ENCODE measurements around the gene SERTM1. TPM values are rescaled to one million over a fixed set of nuclear protein-coding genes. Genes with fewer than 3 reads are reported as not detected.

Gene SERTM1
- total RNA-seq, 1 experiment from 2014 or later, result 0.24 TPM

DNA sequence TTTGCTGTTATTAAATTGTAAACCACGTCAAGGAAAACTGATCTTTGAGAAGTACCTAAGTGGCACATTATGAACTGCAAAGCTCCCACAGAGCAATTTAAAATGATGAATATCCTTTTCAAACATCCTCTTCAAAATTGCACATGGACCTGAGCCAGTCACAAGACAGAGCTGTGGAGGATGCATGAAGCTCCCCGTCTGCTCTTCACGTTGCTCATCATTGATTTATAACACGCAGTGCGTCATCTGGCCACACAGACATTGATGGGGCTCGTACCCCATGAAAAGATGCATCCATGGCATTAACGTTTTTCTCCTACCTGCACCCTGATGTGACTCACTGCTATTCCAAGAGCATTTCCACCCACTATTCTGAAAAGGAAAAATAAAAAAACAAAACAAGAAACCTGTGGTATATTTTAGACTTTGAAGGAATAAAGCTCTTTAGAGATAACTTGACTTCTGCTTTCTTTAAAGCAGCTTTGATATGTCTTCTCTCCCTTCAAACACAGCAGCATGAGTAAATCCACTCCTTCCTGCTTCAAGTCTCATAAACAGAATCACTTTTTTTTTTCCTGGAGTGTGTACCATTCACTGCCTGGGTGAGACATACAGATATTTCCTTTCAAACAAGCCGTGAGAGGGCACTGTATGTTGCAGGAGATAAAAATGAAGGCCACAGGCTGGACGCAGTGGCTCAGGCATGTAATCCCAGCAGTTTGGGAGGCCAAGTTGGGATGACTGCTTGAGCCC, 7.2 kb upstream of the SERTM1 start:
- H3K23ac ChIP-seq (ENCODE audit: insufficient read length, low read depth, low read length), result no peak overlapping the region
- H3K27me3 ChIP-seq (ENCODE audit: insufficient read depth, low read length), result no peaks in the 10 kb centered on the region
- H4K91ac ChIP-seq (ENCODE audit: insufficient read length, low read depth, low read length), result no peak overlapping the region
- H3K4ac ChIP-seq (ENCODE audit: low read depth, low read length), result no peak overlapping the region
- H3K23me2 ChIP-seq (ENCODE audit: insufficient read length, low read depth, low read length, poor library complexity, severe bottlenecking), result no peaks in the 10 kb centered on the region
- no peak overlapping the region for H3K14ac ChIP-seq (ENCODE audit: insufficient read depth, low read length)
- no peaks in the 10 kb centered on the region for H4K20me1 ChIP-seq (ENCODE audit: control insufficient read depth, insufficient read depth, insufficient read length)
- H3K4me2 ChIP-seq (ENCODE audit: insufficient read depth, insufficient read length, low read length), result no peak overlapping the region
- H3K27ac Mint-ChIP-seq, result no peak overlapping the region
- H2BK15ac ChIP-seq (ENCODE audit: low read depth, low read length), result no peak overlapping the region
- no peak overlapping the region for H4K5ac ChIP-seq (ENCODE audit: insufficient read length, low read depth, low read length)
- H3K27me3 Mint-ChIP-seq (ENCODE audit: low read depth), result peaks cover 12% of the 10 kb centered on the region
- H2BK20ac ChIP-seq (ENCODE audit: low read depth, low read length, poor library complexity, severe bottlenecking), result no peak overlapping the region
- H2BK5ac ChIP-seq (ENCODE audit: insufficient read length, low read length), result no peak overlapping the region
- H3K18ac ChIP-seq (ENCODE audit: insufficient read length, low read depth, low read length), result no peak overlapping the region
- no peak overlapping the region for H2BK12ac ChIP-seq (ENCODE audit: insufficient read length, low read depth, low read length)
- H2BK120ac ChIP-seq (ENCODE audit: low read depth, low read length, poor library complexity, severe bottlenecking), result no peak overlapping the region
- no peak overlapping the region for H2AK5ac ChIP-seq (ENCODE audit: insufficient read length, low read length)
- H3K36me3 Mint-ChIP-seq (ENCODE audit: insufficient read depth in 1 of 3, low read depth in 3 of 3), result no peaks in the 10 kb centered on the region
- no peak overlapping the region for H4K8ac ChIP-seq (replicated peaks; ENCODE audit: insufficient read length, low read depth, low read length)
- H3K9ac ChIP-seq (ENCODE audit: extremely low read depth, insufficient read length, low read length), result no peak overlapping the region
- H3K9me3 Mint-ChIP-seq, result no peaks in the 10 kb centered on the region
- no peak for DNase-seq
- H3K79me2 ChIP-seq (ENCODE audit: insufficient read depth, low read length), result no peaks in the 10 kb centered on the region
- H3K79me1 ChIP-seq (ENCODE audit: insufficient read depth, low read depth, low read length, poor library complexity, severe bottlenecking), result no peaks in the 10 kb centered on the region
- no peak overlapping the region for H2AFZ ChIP-seq (ENCODE audit: low read length)
- no CpG with 5 or more reads among the region's 9 CpGs for WGBS (ENCODE audit: extremely low coverage, insufficient read length, low lambda C conversion rate)
- H3T11ph ChIP-seq (ENCODE audit: low read length), result no peak overlapping the region
- no peaks in the 10 kb centered on the region for H3K4me1 ChIP-seq (ENCODE audit: insufficient read depth, low read length)
- no peak overlapping the region for H3K56ac ChIP-seq (ENCODE audit: insufficient read length, low read depth, low read length)
- no peaks in the 10 kb centered on the region for H3K9me3 ChIP-seq (ENCODE audit: control insufficient read depth, low read depth, low read length)
- no peaks in the 10 kb centered on the region for H3K4me1 Mint-ChIP-seq
- TF ChIP-seq, protein P1, sequence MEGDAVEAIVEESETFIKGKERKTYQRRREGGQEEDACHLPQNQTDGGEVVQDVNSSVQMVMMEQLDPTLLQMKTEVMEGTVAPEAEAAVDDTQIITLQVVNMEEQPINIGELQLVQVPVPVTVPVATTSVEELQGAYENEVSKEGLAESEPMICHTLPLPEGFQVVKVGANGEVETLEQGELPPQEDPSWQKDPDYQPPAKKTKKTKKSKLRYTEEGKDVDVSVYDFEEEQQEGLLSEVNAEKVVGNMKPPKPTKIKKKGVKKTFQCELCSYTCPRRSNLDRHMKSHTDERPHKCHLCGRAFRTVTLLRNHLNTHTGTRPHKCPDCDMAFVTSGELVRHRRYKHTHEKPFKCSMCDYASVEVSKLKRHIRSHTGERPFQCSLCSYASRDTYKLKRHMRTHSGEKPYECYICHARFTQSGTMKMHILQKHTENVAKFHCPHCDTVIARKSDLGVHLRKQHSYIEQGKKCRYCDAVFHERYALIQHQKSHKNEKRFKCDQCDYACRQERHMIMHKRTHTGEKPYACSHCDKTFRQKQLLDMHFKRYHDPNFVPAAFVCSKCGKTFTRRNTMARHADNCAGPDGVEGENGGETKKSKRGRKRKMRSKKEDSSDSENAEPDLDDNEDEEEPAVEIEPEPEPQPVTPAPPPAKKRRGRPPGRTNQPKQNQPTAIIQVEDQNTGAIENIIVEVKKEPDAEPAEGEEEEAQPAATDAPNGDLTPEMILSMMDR (conservative IDR thresholded peaks at IDR 0.05), result no peak
- H3K27ac ChIP-seq (ENCODE audit: insufficient read length, low read depth, low read length), result no peak overlapping the region
- H3K4me3 Mint-ChIP-seq, result no peak overlapping the region

Data from H9 (cell line).